Liver (tissue), 9 donors: ENCODE results near the gene FUCA1. TPM values are rescaled to one million over a fixed set of nuclear protein-coding genes. Genes with fewer than 3 reads are reported as not detected.

Experiments used
- DNase-seq: peaks from one replicate; pipeline ENCODE4 v3.0.0-alpha.2; 2017; ENCODE audit warnings: low spot score
- H3K27ac ChIP-seq, 2 donors: one replicate each; pipeline ENCODE4 v1.7.0; 2013; ENCODE audit warnings: inconsistent platforms in 2 of 2, low read length in 2 of 2, control low read depth in 1 of 2, low read depth in 1 of 2, mild to moderate bottlenecking in 1 of 2
- H3K27me3 ChIP-seq, 4 donors: one replicate each; pipeline versions ENCODE4 v1.6.1 to v1.7.0; 2013; ENCODE audit warnings: low read length in 3 of 4, inconsistent platforms in 1 of 4, mild to moderate bottlenecking in 1 of 4, moderate library complexity in 1 of 4; ENCODE audit not compliant: control insufficient read depth in 4 of 4, insufficient read depth in 4 of 4
- H3K36me3 ChIP-seq, 4 donors: one replicate each; pipeline versions ENCODE4 v1.6.1 to v1.7.0; 2013; ENCODE audit warnings: low read length in 3 of 4, mild to moderate bottlenecking in 3 of 4, low read depth in 1 of 4, moderate library complexity in 1 of 4; ENCODE audit not compliant: control insufficient read depth in 4 of 4, insufficient read depth in 3 of 4
- H3K4me1 ChIP-seq, 4 donors: one replicate each; pipeline versions ENCODE4 v1.6.1 to v1.7.0; 2013; ENCODE audit warnings: low read length in 3 of 4, mild to moderate bottlenecking in 3 of 4, moderate library complexity in 1 of 4; ENCODE audit not compliant: control insufficient read depth in 4 of 4, insufficient read depth in 4 of 4
- H3K4me3 ChIP-seq, 3 donors: one replicate each; pipeline versions ENCODE4 v1.6.1 to v1.7.0; 2013; ENCODE audit warnings: low read length in 3 of 3, control low read depth in 1 of 3, low read depth in 1 of 3, mild to moderate bottlenecking in 1 of 3
- H3K9ac ChIP-seq, 2 donors: one replicate each; pipeline ENCODE4 v1.7.0; 2013; ENCODE audit warnings: low read length in 2 of 2, mild to moderate bottlenecking in 2 of 2, moderate library complexity in 2 of 2, control low read depth in 1 of 2, low read depth in 1 of 2
- H3K9me3 ChIP-seq, 4 donors: one replicate each; pipeline versions ENCODE4 v1.6.1 to v1.7.0; 2013; ENCODE audit warnings: low read length in 3 of 4; ENCODE audit not compliant: control insufficient read depth in 4 of 4
- ATF3 ChIP-seq: IDR thresholded peaks from 2 replicates; pipeline ENCODE4 v1.6.1; 2016; ENCODE audit warnings: antibody characterized with exemption
- CTCF ChIP-seq: fragments of 150-350 bp; IDR thresholded peaks from 2 replicates; pipeline ENCODE4 v1.5.1; 2017; ENCODE audit warnings: improper control_type of control experiment, low read depth, low read length; ENCODE audit not compliant: missing input control
- EGR1 ChIP-seq, 2 donors: IDR thresholded peaks; 2 replicates each; pipeline ENCODE4 v1.6.1; 2016 to 2018; ENCODE audit warnings: antibody characterized with exemption in 2 of 2, low read depth in 2 of 2
- FOXA1 ChIP-seq: IDR thresholded peaks from 2 replicates; pipeline ENCODE4 v1.6.1; 2016; ENCODE audit warnings: antibody characterized with exemption
- FOXA2 ChIP-seq: IDR thresholded peaks from 2 replicates; pipeline ENCODE4 v1.6.1; 2016; ENCODE audit warnings: antibody characterized with exemption
- GABPA ChIP-seq, 2 donors: IDR thresholded peaks in 1 of 2; conservative IDR thresholded peaks in 1 of 2; 2 replicates each; pipeline ENCODE4 v1.6.1; 2016; ENCODE audit warnings: antibody characterized with exemption in 2 of 2, mild to moderate bottlenecking in 1 of 2, moderate library complexity in 1 of 2
- HNF4A ChIP-seq, 2 donors: conservative IDR thresholded peaks; 2 replicates each; pipeline ENCODE4 v1.6.1; 2016; ENCODE audit warnings: antibody characterized with exemption in 2 of 2, mild to moderate bottlenecking in 2 of 2
- HNF4G ChIP-seq: IDR thresholded peaks from 2 replicates; pipeline ENCODE4 v1.6.1; 2016; ENCODE audit warnings: antibody characterized with exemption
- JUND ChIP-seq, 2 donors: IDR thresholded peaks; 2 replicates each; pipeline ENCODE4 v1.6.1; 2016; ENCODE audit warnings: antibody characterized with exemption in 2 of 2
- MAX ChIP-seq: IDR thresholded peaks from 2 replicates; pipeline ENCODE4 v1.6.1; 2016; ENCODE audit warnings: antibody characterized with exemption
- NR2F2 ChIP-seq: IDR thresholded peaks from 2 replicates; pipeline ENCODE4 v1.6.1; 2016; ENCODE audit warnings: antibody characterized with exemption
- RAD21 ChIP-seq, 2 donors: IDR thresholded peaks; 2 replicates each; pipeline ENCODE4 v1.6.1; 2016; ENCODE audit warnings: antibody characterized with exemption in 2 of 2, mild to moderate bottlenecking in 2 of 2
- REST ChIP-seq: IDR thresholded peaks from 2 replicates; pipeline ENCODE4 v1.6.1; 2016; ENCODE audit warnings: antibody characterized with exemption, mild to moderate bottlenecking
- RXRA ChIP-seq, 2 donors: IDR thresholded peaks; 2 replicates each; pipeline ENCODE4 v1.6.1; 2017 to 2018; ENCODE audit warnings: antibody characterized with exemption in 2 of 2, mild to moderate bottlenecking in 1 of 2
- SP1 ChIP-seq: IDR thresholded peaks from 2 replicates; pipeline ENCODE4 v1.6.1; 2018; ENCODE audit warnings: antibody characterized with exemption, mild to moderate bottlenecking
- TAF1 ChIP-seq: conservative IDR thresholded peaks from 2 replicates; pipeline ENCODE4 v1.6.1; 2016; ENCODE audit warnings: antibody characterized with exemption, mild to moderate bottlenecking
- YY1 ChIP-seq: IDR thresholded peaks from 2 replicates; pipeline ENCODE4 v1.6.1; 2016; ENCODE audit warnings: antibody characterized with exemption, mild to moderate bottlenecking
- ZBTB33 ChIP-seq: IDR thresholded peaks from 2 replicates; pipeline ENCODE4 v1.6.1; 2016; ENCODE audit warnings: antibody characterized with exemption
- WGBS: extraction: QIAGEN DNeasy Blood & Tissue Kit; methylation state at CpG from one replicate; pipeline ENCODE4 v1.1.7; 2013; 5-methylcytosine and 5-hydroxymethylcytosine counted together
- polyA plus RNA-seq, 2 donors: library from polyadenylated mRNA; stranded (reverse) in 1 of 2; unstranded in 1 of 2; fragments of 200-250 nt in 1 of 2; fragments of >200 nt in 1 of 2; fragmentation: Nextera tagmentation in 1 of 2; extraction: Ambion mirVana in 1 of 2; gene quantifications; one replicate each; pipeline versions ENCODE4 v1.2.1 to v1.2.3, GENCODE V29; 2013 to 2015
- total RNA-seq, 2 donors: library from RNA; depleted of rRNA; stranded (reverse); fragments of >200 nt; gene quantifications; one replicate each; pipeline ENCODE4 v1.2.3, GENCODE V29; 2014
- donor health status: healthy.
- donor health status: healthy.
- donor health status: healthy.
- donor health status: healthy.
- donor health status: healthy.

Gene FUCA1
- total and polyA plus RNA-seq, 4 donors: 33.8 to 58.0 (median 44.7) TPM

GRCh38 chr1:23825762-23826522 lies 42.1 kb downstream of the FUCA1 start:
- DNase-seq: no peak
- Histone ChIP-seq H3K27me3 (no peaks in the 10 kb centered on the region), H3K4me3 (peak overlapping the region in 2 of 3 donors; percentile 90 to 99), H3K36me3 (no peaks in the 10 kb centered on the region), H3K9ac (peak overlapping the region in 1 of 2 donors; percentile 38), H3K9me3 (no peaks in the 10 kb centered on the region), H3K4me1 (peaks cover 7 to 19% (median 17%) of the 10 kb centered on the region in 4 donors), H3K27ac (peak overlapping the region; percentile 99 to 100)
- no peak for TF ChIP-seq NR2F2
- TF ChIP-seq MAX: no peak
- TF ChIP-seq EGR1 (IDR thresholded peaks at IDR 0.05; ENCODE audit: low read depth in 2 of 2): no peak
- TF ChIP-seq ATF3: no peak
- TF ChIP-seq GABPA (IDR thresholded peaks at IDR 0.05 in 1 of 2, conservative IDR thresholded peaks at IDR 0.05 in 1 of 2): no peak
- no peak for TF ChIP-seq FOXA1
- no peak for TF ChIP-seq HNF4G
- TF ChIP-seq JUND (IDR thresholded peaks at IDR 0.05): no peak
- TF ChIP-seq RAD21 (IDR thresholded peaks at IDR 0.05): no peak
- no peak for TF ChIP-seq TAF1
- no peak for TF ChIP-seq FOXA2
- TF ChIP-seq REST: no peak
- TF ChIP-seq CTCF: no peak
- no peak for TF ChIP-seq ZBTB33
- TF ChIP-seq RXRA (IDR thresholded peaks at IDR 0.05): no peak
- TF ChIP-seq HNF4A (conservative IDR thresholded peaks at IDR 0.05): no peak
- TF ChIP-seq SP1: no peak
- no peak for TF ChIP-seq YY1
- 59% methylated on average over 24 of the region's 24 CpGs for WGBS
